Ishikawa (cell line): ENCODE data around the gene NDUFS1.

ENCODE experiments used
- CEBPB ChIP-seq: IDR thresholded peaks from 2 replicates; pipeline ENCODE4 v1.6.1; 2012
- CREB1 ChIP-seq: IDR thresholded peaks from 2 replicates; pipeline ENCODE4 v1.6.1; 2012; ENCODE audit warnings: low read depth
- EGR1 ChIP-seq: IDR thresholded peaks from 2 replicates; pipeline ENCODE4 v1.6.1; 2012
- EP300 ChIP-seq: IDR thresholded peaks from 2 replicates; pipeline ENCODE4 v1.6.1; 2012; ENCODE audit warnings: borderline replicate concordance
- FOXM1 ChIP-seq: IDR thresholded peaks from 2 replicates; pipeline ENCODE4 v1.6.1; 2012; ENCODE audit warnings: low read depth, borderline replicate concordance
- MAX ChIP-seq: IDR thresholded peaks from 2 replicates; pipeline ENCODE4 v1.6.1; 2012
- NFIC ChIP-seq: IDR thresholded peaks from 2 replicates; pipeline ENCODE4 v1.6.1; 2012
- RAD21 ChIP-seq: IDR thresholded peaks from 2 replicates; pipeline ENCODE4 v1.6.1; 2012; ENCODE audit warnings: low read depth
- REST ChIP-seq: IDR thresholded peaks from 2 replicates; pipeline ENCODE4 v1.6.1; 2012; ENCODE audit warnings: low read depth, mild to moderate bottlenecking
- TAF1 ChIP-seq: IDR thresholded peaks from 2 replicates; pipeline ENCODE4 v1.6.1; 2012; ENCODE audit warnings: low read depth, mild to moderate bottlenecking
- TCF12 ChIP-seq: IDR thresholded peaks from 2 replicates; pipeline ENCODE4 v1.6.1; 2012; ENCODE audit warnings: low read depth
- TEAD4 ChIP-seq: IDR thresholded peaks from 2 replicates; pipeline ENCODE4 v1.6.1; 2012
- USF1 ChIP-seq: IDR thresholded peaks from 2 replicates; pipeline ENCODE4 v1.6.1; 2012
- YY1 ChIP-seq: IDR thresholded peaks from 2 replicates; pipeline ENCODE4 v1.6.1; 2012; ENCODE audit warnings: low read depth
- ZBTB7A ChIP-seq: IDR thresholded peaks from 2 replicates; pipeline ENCODE4 v1.6.1; 2012; ENCODE audit warnings: low read depth

NDUFS1 gene

GRCh38 chr2:206150631-206151030 is 8.6 kb downstream of the NDUFS1 start:
- TF ChIP-seq ZBTB7A (no peak), NFIC (no peak), CREB1 (no peak), TCF12 (no peak), EP300 (no peak), TEAD4 (no peak), USF1 (no peak), YY1 (no peak), CEBPB (no peak), RAD21 (no peak), TAF1 (no peak), FOXM1 (no peak)

- TF ChIP-seq CEBPB (no peak), REST (no peak)
Measured at GRCh38 chr2:206150168-206150567, 9.1 kb downstream of the NDUFS1 start.

- no peak for TF ChIP-seq TCF12
- no peak for TF ChIP-seq EGR1
- TF ChIP-seq EP300, result no peak
- TF ChIP-seq REST, result no peak
- TF ChIP-seq FOXM1, result no peak
Measured at GRCh38 chr2:206149330-206149729, 9.9 kb downstream of the NDUFS1 start.

GRCh38 chr2:206145665-206146064 is 13.6 kb downstream of the NDUFS1 start:
- TF ChIP-seq TCF12 (no peak), RAD21 (no peak), MAX (no peak), TEAD4 (no peak), EP300 (no peak), ZBTB7A (no peak), NFIC (no peak), REST (no peak), TAF1 (no peak), CREB1 (no peak), USF1 (no peak), EGR1 (no peak), CEBPB (no peak), FOXM1 (no peak), YY1 (no peak)

GRCh38 chr2:206144383-206144782 is 14.9 kb downstream of the NDUFS1 start:
- no peak for TF ChIP-seq EGR1
- TF ChIP-seq ZBTB7A, result no peak
- TF ChIP-seq TAF1, result no peak
- no peak for TF ChIP-seq CREB1
- TF ChIP-seq RAD21, result no peak
- TF ChIP-seq FOXM1, result no peak
- TF ChIP-seq TCF12, result no peak
- TF ChIP-seq NFIC, result no peak
- no peak for TF ChIP-seq EP300
- no peak for TF ChIP-seq CEBPB
- TF ChIP-seq USF1, result no peak
- TF ChIP-seq TEAD4, result no peak
- no peak for TF ChIP-seq MAX
- TF ChIP-seq REST, result no peak
- no peak for TF ChIP-seq YY1
